A549 (cell line): ENCODE results near the gene YRDC. TPM values are rescaled to one million over a fixed set of nuclear protein-coding genes. Genes with fewer than 3 reads are reported as not detected.
A peak's percentile ranks its signal among the peaks of the same experiment; 100 is the strongest.
"Not testable (repeated sequence)": the region's sequence is repeated elsewhere in the genome, so short reads cannot be mapped to it uniquely, and the experiment has no call there.

Experiments
- ATAC-seq, 2 experiments: fragments of 200-7000 bp in 1 of 2; fragments of >200 bp in 1 of 2; cut with Nextera tagmentation in 1 of 2; cut with Tn5 transposase in 1 of 2; 3 replicates each; pipeline versions ENCODE4 v1.8.0 to v1.9.1; 2018 to 2020; ENCODE audit warnings: mild to moderate bottlenecking in 1 of 2, moderate library complexity in 1 of 2
- CTCF ChIA-PET: fragments of 300-600 bp; sonication (Branson Sonifier 250); formaldehyde crosslinking; extraction: SDS; loops from one replicate; lab custom pipeline; 2021; ENCODE audit warnings: antibody characterized with exemption, inconsistent platforms; lab: Yijun Ruan, JAX
- POLR2A ChIA-PET: fragments of 350-600 bp; formaldehyde crosslinking; extraction: SDS; loops from one replicate; lab custom pipeline; 2021; ENCODE audit warnings: antibody characterized with exemption, inconsistent platforms; lab: Yijun Ruan, JAX
- DNase-seq, 2 experiments: peaks; one replicate each; pipeline versions ENCODE4 v3.0.0 to v3.0.0-alpha.2; 2011 to 2016; ENCODE audit warnings: low read depth in 1 of 2, low spot score in 1 of 2
- FAIRE-seq: peaks from 2 replicates; lab custom pipeline; 2011; peaks lifted over from hg19 to GRCh38; lab: Jason Lieb, UNC
- H3K27ac ChIP-seq, 2 experiments: fragments of >200 bp; sonication (Bioruptor Twin); formaldehyde crosslinking; 3 replicates each; pipeline ENCODE4 v1.5.1; 2016 to 2017
- H3K4me1 ChIP-seq: fragments of >200 bp; sonication (Bioruptor Twin); formaldehyde crosslinking; 3 replicates; pipeline ENCODE4 v1.6.1; 2016
- H3K4me2 ChIP-seq: fragments of >200 bp; sonication (Bioruptor Twin); formaldehyde crosslinking; 3 replicates; pipeline ENCODE4 v1.6.1; 2016
- H3K4me3 ChIP-seq: fragments of >200 bp; sonication (Bioruptor Twin); formaldehyde crosslinking; 3 replicates; pipeline ENCODE4 v1.5.1; 2016
- H3K9me3 ChIP-seq: fragments of >200 bp; sonication (Bioruptor Twin); formaldehyde crosslinking; 3 replicates; pipeline ENCODE4 v1.6.1; 2016
- ATOH8 ChIP-seq: fragments of 250-450 bp; sonication (Bioruptor Pico); IDR thresholded peaks from 2 replicates; pipeline ENCODE4 v1.5.0; 2020; ENCODE audit warnings: low read depth, mild to moderate bottlenecking, moderate library complexity
- BCL3 ChIP-seq: fragments of >200 bp; sonication (Bioruptor Twin); formaldehyde crosslinking; IDR thresholded peaks from 3 replicates; pipeline ENCODE4 v1.6.1; 2016
- HEYL ChIP-seq: fragments of 250-450 bp; sonication (Bioruptor Pico); IDR thresholded peaks from 2 replicates; pipeline ENCODE4 v1.8.0; 2021; ENCODE audit warnings: mild to moderate bottlenecking, moderate library complexity
- HMGXB4 ChIP-seq: fragments of 250-450 bp; sonication (Bioruptor Pico); IDR thresholded peaks from 2 replicates; pipeline ENCODE4 v1.5.0; 2021; ENCODE audit warnings: mild to moderate bottlenecking, moderate library complexity, borderline replicate concordance
- HOXA7 ChIP-seq: fragments of 250-450 bp; sonication (Bioruptor Pico); IDR thresholded peaks from 2 replicates; pipeline ENCODE4 v1.5.0; 2020; ENCODE audit warnings: mild to moderate bottlenecking, moderate library complexity
- HOXB13 ChIP-seq: fragments of 250-450 bp; sonication (Bioruptor Pico); IDR thresholded peaks from 2 replicates; pipeline ENCODE4 v1.5.0; 2020; ENCODE audit warnings: low read depth, mild to moderate bottlenecking, moderate library complexity
- HOXB5 ChIP-seq: fragments of 250-450 bp; sonication (Bioruptor Pico); IDR thresholded peaks from 2 replicates; pipeline ENCODE4 v1.5.0; 2020; ENCODE audit warnings: mild to moderate bottlenecking, moderate library complexity
- JUN ChIP-seq, 2 experiments: fragments of >200 bp; sonication (Bioruptor Twin); formaldehyde crosslinking; IDR thresholded peaks; 2 replicates in 1 of 2; 3 replicates in 1 of 2; pipeline ENCODE4 v1.6.1; 2016 to 2017
- KDM5A ChIP-seq: fragments of 200-600 bp; sonication (generic); IDR thresholded peaks from 2 replicates; pipeline ENCODE4 v1.6.1; 2016; ENCODE audit warnings: antibody characterized with exemption, mild to moderate bottlenecking
- MAX ChIP-seq: IDR thresholded peaks from 2 replicates; pipeline ENCODE4 v1.6.1; 2012
- MAZ ChIP-seq: fragments of 150-350 bp; IDR thresholded peaks from 2 replicates; pipeline ENCODE4 v1.6.1; 2014; ENCODE audit warnings: antibody characterized with exemption, low read depth, low read length, borderline replicate concordance
- NPAS2 ChIP-seq: fragments of 250-450 bp; sonication (Bioruptor Pico); IDR thresholded peaks from 2 replicates; pipeline ENCODE4 v1.8.0; 2022; ENCODE audit warnings: mild to moderate bottlenecking, moderate library complexity, borderline replicate concordance
- RFX5 ChIP-seq: fragments of 450-650 bp; IDR thresholded peaks from 2 replicates; pipeline ENCODE4 v1.7.1; 2014; ENCODE audit warnings: antibody characterized with exemption, mild to moderate bottlenecking, moderate library complexity
- SMC3 ChIP-seq: fragments of >200 bp; sonication (Bioruptor Twin); formaldehyde crosslinking; IDR thresholded peaks from 3 replicates; pipeline ENCODE4 v1.6.1; 2018; ENCODE audit warnings: inconsistent platforms
- SREBF2 ChIP-seq: fragments of 450-650 bp; IDR thresholded peaks from 2 replicates; pipeline ENCODE4 v1.6.1; 2014; ENCODE audit warnings: mild to moderate bottlenecking, moderate library complexity
- ZC3H11A ChIP-seq: fragments of 450-650 bp; IDR thresholded peaks from 2 replicates; pipeline ENCODE4 v1.6.1; 2014; ENCODE audit warnings: antibody characterized with exemption, mild to moderate bottlenecking
- ZFP36 ChIP-seq: fragments of 450-650 bp; IDR thresholded peaks from 2 replicates; pipeline ENCODE4 v1.6.1; 2014; ENCODE audit warnings: borderline replicate concordance; ENCODE audit not compliant: partially characterized antibody
- WGBS: methylation state at CpG from one replicate; pipeline ENCODE4 v1.1.6; 2017; ENCODE audit errors: missing lambda C conversion rate; 5-methylcytosine and 5-hydroxymethylcytosine counted together
- polyA plus RNA-seq, 4 experiments: library from polyadenylated mRNA; depleted of rRNA in 3 of 4; stranded (reverse); fragments of >200 nt; fragmentation: RNase III in 1 of 4; extraction: RNeasy Plus Mini Kit Qiagen cat#74134 plus additional on column Dnase treatment in 1 of 4; gene quantifications; 2 replicates in 3 of 4; 3 replicates in 1 of 4; pipeline ENCODE4 v1.2.3, GENCODE V29; 2011 to 2017
- TF ChIP-seq, protein P1 (sequence below): fragments of 450-650 bp; IDR thresholded peaks from 2 replicates; pipeline ENCODE4 v1.6.1; 2014; ENCODE audit warnings: antibody characterized with exemption

YRDC gene
- polyA plus RNA-seq, 2 of the 4 experiments (the other 2 are of a cell fraction), result 12.3 to 21.0 TPM

- ATAC-seq, result no peak
- no peak for TF ChIP-seq HOXB5 (CRISPR knock-in tag)
- no peak for TF ChIP-seq HMGXB4 (CRISPR knock-in tag)
- TF ChIP-seq ZFP36, result no peak
- TF ChIP-seq HEYL (CRISPR knock-in tag), result no peak
- TF ChIP-seq, all 56 proteins: peak for 0
- H3K4me2 ChIP-seq, result no peak overlapping the region
- no peak overlapping the region for H3K4me3 ChIP-seq
- no peak for DNase-seq
- no peak for FAIRE-seq
- 90% methylated on average over 3 of the region's 3 CpGs for WGBS
- CTCF ChIA-PET, result interaction anchor here (0.9 kb wide), 1 partner anchor 97 kb away, joined by 3 read pairs; no protein-coding TSS in a partner anchor
- peaks cover 4% of the 10 kb centered on the region; the same call in 1 of the 3 replicates for H3K9me3 ChIP-seq
- H3K27ac ChIP-seq, result no peak overlapping the region
- POLR2A ChIA-PET, result no interaction called here
- no peaks in the 10 kb centered on the region for H3K4me1 ChIP-seq
These were observed 29.4 kb downstream of the YRDC start for GRCh38 chr1:37778654-37779053.

DNA sequence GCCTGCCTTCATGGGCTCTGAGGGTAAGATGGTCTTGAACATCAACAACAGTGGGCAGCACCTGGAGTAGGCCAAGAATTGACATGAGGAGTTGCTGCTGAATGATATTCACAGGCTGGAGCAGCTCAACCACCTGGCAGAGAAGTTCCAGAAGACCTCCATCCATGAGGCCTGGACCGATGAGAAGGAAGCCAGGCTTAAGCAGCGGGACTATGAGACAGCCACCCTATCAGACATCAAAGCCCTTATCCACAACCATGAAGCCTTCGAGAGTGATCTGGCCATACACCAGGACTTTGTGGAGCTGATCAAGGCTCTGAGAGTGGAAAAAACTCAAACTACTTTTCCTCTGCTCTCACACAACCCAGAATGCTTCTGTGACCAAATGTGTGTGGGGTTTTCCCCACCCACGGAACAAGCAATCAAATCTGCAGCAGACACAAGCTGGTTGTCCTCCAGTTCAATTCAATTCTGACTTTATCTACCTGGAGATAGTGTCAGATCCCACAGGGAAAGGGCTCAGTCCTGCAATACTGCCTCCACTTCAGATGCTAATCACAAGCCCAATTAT lies 31.0 kb downstream of the YRDC start:
- Histone ChIP-seq H3K4me3 (no peak overlapping the region), H3K27ac (no peak overlapping the region), H3K9me3 (peaks cover 5% of the 10 kb centered on the region; the same call in 1 of the 3 replicates), H3K4me1 (no peaks in the 10 kb centered on the region), H3K4me2 (no peak overlapping the region)
- WGBS, result 19% methylated on average over 4 of the region's 4 CpGs
- ATAC-seq (peak; percentile 22 to 43; a peak in 4 of 6 replicates), DNase-seq (no peak), FAIRE-seq (no peak)
- CTCF ChIA-PET, result interaction anchor here (0.7 kb wide), 1 partner anchor 12 kb away, joined by 3 read pairs; the partner anchor contains the start of gene EPHA10
- POLR2A ChIA-PET, result no interaction called here
- no peak for TF ChIP-seq HMGXB4 (CRISPR knock-in tag)
- TF ChIP-seq ZC3H11A, result no peak
- TF ChIP-seq BCL3, result no peak
- no peak for TF ChIP-seq MAZ
- no peak for TF ChIP-seq KDM5A
- no peak for TF ChIP-seq NPAS2 (CRISPR knock-in tag)

GRCh38 chr1:37771440-37771839 lies 36.6 kb downstream of the YRDC start:
- H3K9me3 ChIP-seq, POLR2A ChIA-PET, DNase-seq, H3K4me1 ChIP-seq, H3K27ac ChIP-seq, CTCF ChIA-PET, ATAC-seq, FAIRE-seq, H3K4me2 ChIP-seq, H3K4me3 ChIP-seq: not testable (repeated sequence)

GRCh38 chr1:37767488-37767887 lies 40.5 kb downstream of the YRDC start:
- no peak for DNase-seq
- no peak for TF ChIP-seq SMC3
- TF ChIP-seq HOXB5 (CRISPR knock-in tag), result no peak
- TF ChIP-seq, protein P1, sequence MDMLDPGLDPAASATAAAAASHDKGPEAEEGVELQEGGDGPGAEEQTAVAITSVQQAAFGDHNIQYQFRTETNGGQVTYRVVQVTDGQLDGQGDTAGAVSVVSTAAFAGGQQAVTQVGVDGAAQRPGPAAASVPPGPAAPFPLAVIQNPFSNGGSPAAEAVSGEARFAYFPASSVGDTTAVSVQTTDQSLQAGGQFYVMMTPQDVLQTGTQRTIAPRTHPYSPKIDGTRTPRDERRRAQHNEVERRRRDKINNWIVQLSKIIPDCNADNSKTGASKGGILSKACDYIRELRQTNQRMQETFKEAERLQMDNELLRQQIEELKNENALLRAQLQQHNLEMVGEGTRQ, result no peak
- no peak for TF ChIP-seq HOXA7 (CRISPR knock-in tag)
- no peak for TF ChIP-seq SREBF2
- no peak for TF ChIP-seq RFX5
- no peak for TF ChIP-seq HOXB13 (CRISPR knock-in tag)
- TF ChIP-seq JUN (IDR thresholded peaks at IDR 0.05), result no peak
- no peak for TF ChIP-seq NPAS2 (CRISPR knock-in tag)
- no peak for TF ChIP-seq MAX
- no peak for TF ChIP-seq ATOH8 (CRISPR knock-in tag)
- Histone ChIP-seq H3K4me3 (no peak overlapping the region), H3K9me3 (no peaks in the 10 kb centered on the region), H3K4me1 (no peaks in the 10 kb centered on the region), H3K27ac (no peak overlapping the region), H3K4me2 (no peak overlapping the region)
- CTCF ChIA-PET, result interaction anchor here (1.1 kb wide), 1 partner anchor 164 kb away, joined by 4 read pairs; no protein-coding TSS in a partner anchor
- no peak for ATAC-seq
- POLR2A ChIA-PET, result no interaction called here
- no peak for FAIRE-seq
- WGBS, result 0% methylated on average over 2 of the region's 2 CpGs
